ENCODE data around the gene ATP6V1C2. TPM values are rescaled to one million over a fixed set of nuclear protein-coding genes. Genes with fewer than 3 reads are reported as not detected.

The ATP6V1C2 gene
- total RNA-seq, 4 donors from 2014 or later = 130 to 418 (median 211) TPM

DNA sequence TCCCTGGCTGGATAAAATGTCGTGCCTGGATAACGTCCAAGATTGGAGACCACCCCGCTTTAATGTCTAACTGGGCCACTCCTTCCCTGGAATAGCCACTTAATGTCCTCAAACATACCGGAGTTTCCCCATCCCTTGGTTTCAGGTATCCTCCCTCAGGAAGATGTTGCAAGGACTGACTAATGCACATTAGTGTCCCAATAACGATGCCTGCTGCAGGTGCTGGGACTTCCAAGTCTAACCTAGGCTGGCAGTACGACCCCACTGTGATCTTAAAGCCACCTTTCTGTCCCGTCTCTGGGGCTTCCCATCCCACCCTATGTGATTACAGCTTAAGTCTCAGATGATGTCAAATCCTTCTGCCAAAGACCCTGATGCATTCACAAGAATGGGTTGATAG is 1.1 kb upstream of the ATP6V1C2 start:
- DNase-seq (ENCODE audit: low spot score in 2 of 2) = no peak
- WGBS, 2 donors = 60 to 70% methylated on average over 7 of the region's 7 CpGs
- TF ChIP-seq, protein P1, sequence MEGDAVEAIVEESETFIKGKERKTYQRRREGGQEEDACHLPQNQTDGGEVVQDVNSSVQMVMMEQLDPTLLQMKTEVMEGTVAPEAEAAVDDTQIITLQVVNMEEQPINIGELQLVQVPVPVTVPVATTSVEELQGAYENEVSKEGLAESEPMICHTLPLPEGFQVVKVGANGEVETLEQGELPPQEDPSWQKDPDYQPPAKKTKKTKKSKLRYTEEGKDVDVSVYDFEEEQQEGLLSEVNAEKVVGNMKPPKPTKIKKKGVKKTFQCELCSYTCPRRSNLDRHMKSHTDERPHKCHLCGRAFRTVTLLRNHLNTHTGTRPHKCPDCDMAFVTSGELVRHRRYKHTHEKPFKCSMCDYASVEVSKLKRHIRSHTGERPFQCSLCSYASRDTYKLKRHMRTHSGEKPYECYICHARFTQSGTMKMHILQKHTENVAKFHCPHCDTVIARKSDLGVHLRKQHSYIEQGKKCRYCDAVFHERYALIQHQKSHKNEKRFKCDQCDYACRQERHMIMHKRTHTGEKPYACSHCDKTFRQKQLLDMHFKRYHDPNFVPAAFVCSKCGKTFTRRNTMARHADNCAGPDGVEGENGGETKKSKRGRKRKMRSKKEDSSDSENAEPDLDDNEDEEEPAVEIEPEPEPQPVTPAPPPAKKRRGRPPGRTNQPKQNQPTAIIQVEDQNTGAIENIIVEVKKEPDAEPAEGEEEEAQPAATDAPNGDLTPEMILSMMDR (IDR thresholded peaks at IDR 0.05) = no peak
- TF ChIP-seq POLR2A (IDR thresholded peaks at IDR 0.05) = no peak
- intact Hi-C loops (cut with DNase I; ENCODE audit: low total_unique reads) = no loop called here
- no peak overlapping the region for H3K4me3 ChIP-seq (ENCODE audit: low read depth, poor library complexity, severe bottlenecking)

DNA sequence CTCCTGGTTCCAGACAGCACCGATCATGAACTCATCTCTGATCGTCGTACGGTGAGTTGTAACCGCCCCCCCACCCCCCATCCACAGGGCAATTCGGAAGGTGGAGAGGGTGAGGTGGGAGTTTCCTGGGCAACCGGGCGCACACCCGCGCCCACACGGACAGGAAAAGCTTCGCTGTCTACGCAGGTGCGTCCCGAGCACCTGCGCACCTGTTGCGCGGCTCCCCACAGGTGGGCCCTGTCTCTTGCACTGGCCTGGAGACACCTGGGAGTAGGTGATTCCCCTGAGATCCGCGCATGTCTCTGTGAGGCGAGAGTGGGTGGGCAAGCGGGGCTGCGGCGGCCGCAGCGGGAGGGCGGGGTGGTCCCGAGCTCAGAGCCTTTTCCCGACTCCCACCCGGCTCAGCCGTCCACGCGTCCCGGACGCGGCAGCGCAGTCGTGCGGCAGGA is 459 bp upstream of the ATP6V1C2 start:
- WGBS, 2 donors = 9% methylated on average over 13 to 25 of the region's 39 CpGs
- H3K4me3 ChIP-seq (ENCODE audit: low read depth, poor library complexity, severe bottlenecking) = no peak overlapping the region
- intact Hi-C loops (cut with DNase I; ENCODE audit: low total_unique reads) = no loop called here
- DNase-seq (ENCODE audit: low spot score in 2 of 2) = no peak
- TF ChIP-seq, protein P1 (IDR thresholded peaks at IDR 0.05) = no peak
- TF ChIP-seq POLR2A (IDR thresholded peaks at IDR 0.05) = no peak

DNA sequence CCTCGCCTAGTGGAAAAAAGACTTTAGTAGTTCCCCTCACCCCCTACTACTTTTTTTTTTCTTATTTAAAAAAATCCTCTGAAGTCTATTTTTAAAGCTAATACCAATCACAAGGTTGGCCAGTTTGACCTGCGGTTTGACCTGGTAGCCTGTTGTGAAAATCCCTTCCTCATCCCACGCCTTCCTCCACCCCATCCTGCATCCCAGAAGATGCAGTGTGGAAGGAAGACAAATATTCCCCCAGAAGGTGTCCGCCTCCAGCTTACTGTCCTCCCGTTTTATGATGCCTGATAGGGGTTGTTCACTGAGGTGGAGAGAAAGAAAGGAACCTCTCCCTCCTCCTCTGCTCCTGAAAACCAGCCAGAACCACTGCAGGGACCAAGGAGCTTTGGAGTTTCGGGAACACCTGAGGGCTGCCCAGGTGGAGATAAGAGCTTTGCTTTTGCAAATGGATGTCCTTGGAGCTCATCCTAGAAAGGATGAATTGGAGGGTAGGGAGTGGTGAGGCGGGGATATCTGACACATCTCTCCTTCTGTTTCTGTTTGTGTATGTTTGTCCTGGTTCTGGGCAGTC is 909 bp downstream of the ATP6V1C2 start:
- intact Hi-C loops (cut with DNase I; ENCODE audit: low total_unique reads) = no loop called here
- TF ChIP-seq, protein P1 (IDR thresholded peaks at IDR 0.05) = no peak
- TF ChIP-seq POLR2A (IDR thresholded peaks at IDR 0.05) = no peak
- DNase-seq (ENCODE audit: low spot score in 2 of 2) = no peak
- H3K4me3 ChIP-seq (ENCODE audit: low read depth, poor library complexity, severe bottlenecking) = no peak overlapping the region
- WGBS, 2 donors = 17 to 22% methylated on average over 7 of the region's 7 CpGs

DNA sequence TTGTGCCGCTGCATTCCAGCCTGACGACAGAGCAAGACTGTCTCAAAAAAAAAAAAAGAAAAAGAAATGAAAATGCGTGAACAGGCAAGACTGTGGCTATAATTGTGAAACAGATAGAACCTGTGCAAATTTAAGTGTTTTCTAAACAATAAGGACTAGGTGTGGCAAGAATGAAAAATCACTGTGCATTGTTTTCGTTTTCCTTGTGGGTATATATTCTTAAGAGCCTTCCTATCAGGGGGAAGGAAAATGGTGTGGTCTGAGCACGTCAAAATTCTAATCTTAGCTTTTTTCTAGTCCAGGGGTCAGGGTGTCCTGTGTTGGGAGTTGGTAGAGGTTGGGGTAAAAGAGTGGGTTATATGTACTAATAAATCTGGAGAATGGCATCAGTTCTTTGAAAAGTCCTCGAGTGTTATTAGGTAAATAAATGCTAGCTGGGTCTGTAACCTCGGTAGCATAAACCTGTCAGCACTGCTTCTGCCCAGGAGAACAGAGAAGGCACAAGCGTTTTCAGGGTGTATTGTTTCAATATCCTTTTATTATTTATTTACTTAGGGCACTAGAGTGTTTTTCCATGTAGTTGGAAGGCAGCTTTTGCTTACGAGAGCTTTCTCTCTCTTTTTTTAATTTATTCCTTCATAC is 11.6 kb downstream of the ATP6V1C2 start:
- no peak for DNase-seq (ENCODE audit: low spot score in 2 of 2)
- 48 to 52% methylated on average over 9 of the region's 9 CpGs for WGBS, 2 donors
- intact Hi-C loops (cut with DNase I; ENCODE audit: low total_unique reads) = no loop called here
- no peak for TF ChIP-seq POLR2A (IDR thresholded peaks at IDR 0.05)
- TF ChIP-seq, protein P1 (IDR thresholded peaks at IDR 0.05) = no peak
- no peak overlapping the region for H3K4me3 ChIP-seq (ENCODE audit: low read depth, poor library complexity, severe bottlenecking)

DNA sequence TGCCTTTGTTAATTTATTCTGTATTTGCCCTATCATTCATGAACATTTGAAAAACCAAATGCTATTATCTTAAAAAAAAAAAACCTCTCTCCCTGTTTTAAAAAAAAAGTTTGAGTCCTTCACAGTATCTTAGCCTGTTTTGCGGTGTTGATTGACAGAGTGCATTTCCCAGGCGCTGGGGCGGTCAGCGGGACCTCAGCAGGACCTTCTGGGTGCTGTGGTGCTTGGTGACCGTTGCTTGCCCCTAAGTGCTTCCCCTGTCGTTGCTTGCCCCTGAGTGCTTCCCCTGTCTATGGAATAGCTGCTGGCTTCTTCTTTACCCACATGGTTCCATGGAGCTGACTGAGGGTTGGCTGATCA is 12.1 kb downstream of the ATP6V1C2 start:
- no peak for DNase-seq (ENCODE audit: low spot score in 2 of 2)
- no peak for TF ChIP-seq POLR2A (IDR thresholded peaks at IDR 0.05)
- TF ChIP-seq, protein P1 (IDR thresholded peaks at IDR 0.05) = no peak
- intact Hi-C loops (cut with DNase I; ENCODE audit: low total_unique reads) = no loop called here
- 67 to 75% methylated on average over 6 of the region's 6 CpGs for WGBS, 2 donors
- no peak overlapping the region for H3K4me3 ChIP-seq (ENCODE audit: low read depth, poor library complexity, severe bottlenecking)

DNA sequence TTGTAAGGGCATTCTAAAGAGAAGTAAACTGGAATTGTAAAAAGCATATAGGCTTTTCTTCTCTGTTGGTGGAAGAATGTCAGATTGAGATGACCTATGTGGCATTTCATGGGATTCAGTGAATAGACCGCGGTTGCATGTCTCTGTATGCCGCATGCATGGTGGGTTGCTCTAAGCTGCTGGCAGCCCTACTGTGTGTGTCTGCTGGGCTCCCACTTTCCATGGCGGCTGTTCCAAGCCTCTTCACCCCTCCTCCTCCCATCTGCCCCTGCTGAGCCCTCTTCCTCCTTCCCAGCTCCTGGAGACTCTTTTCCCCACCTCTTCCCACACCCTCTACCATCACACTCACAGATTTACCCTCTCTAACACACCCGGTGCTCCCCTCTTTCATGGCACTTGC is 12.6 kb downstream of the ATP6V1C2 start:
- H3K4me3 ChIP-seq (ENCODE audit: low read depth, poor library complexity, severe bottlenecking) = no peak overlapping the region
- no peak for DNase-seq (ENCODE audit: low spot score in 2 of 2)
- WGBS, 2 donors = 92% methylated on average over 5 of the region's 5 CpGs
- intact Hi-C loops (cut with DNase I; ENCODE audit: low total_unique reads) = no loop called here
- TF ChIP-seq POLR2A (IDR thresholded peaks at IDR 0.05) = no peak

Measured in lower leg skin (tissue), 4 donors.